ENCODE measurements around the gene PIGU. TPM values are rescaled to one million over a fixed set of nuclear protein-coding genes. Genes with fewer than 3 reads are reported as not detected.

PIGU gene
- total and polyA plus RNA-seq, 9 of the 15 experiments (the other 6 are each of a cell fraction or from before 2014, with no cell fraction given) = 6.5 to 100 (median 28.1) TPM

DNA sequence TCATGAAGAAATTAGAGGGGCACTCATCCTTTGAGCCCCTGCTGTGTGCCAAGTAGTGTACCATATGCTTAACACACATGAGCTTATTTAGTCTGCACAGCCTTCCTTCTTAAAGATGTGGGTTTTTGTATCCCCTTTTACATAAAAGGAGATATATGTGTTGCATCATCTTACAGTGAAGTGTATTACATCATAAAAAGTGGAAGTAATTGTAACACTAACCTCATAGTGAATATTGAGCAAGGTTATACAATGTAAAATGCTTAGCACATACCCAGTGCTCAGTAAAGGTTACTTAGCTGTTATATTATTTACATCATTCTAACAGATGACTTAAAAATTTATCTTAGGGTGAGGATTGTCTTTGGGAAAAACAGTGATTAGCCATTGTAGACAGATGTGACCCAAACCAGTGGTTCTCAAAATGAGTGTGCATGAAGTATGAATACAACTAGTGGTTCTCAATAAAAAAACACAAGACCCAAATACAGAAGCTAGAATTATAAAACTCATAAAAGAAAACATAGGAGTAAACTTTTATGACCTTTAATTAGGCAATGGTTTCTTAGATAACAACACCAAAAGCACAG lies 3.8 kb upstream of the PIGU start:
- ChIA-PET POLR2A (interaction anchor here (0.6 to 1.1 kb wide), 2 partner anchors 9 to 10 kb away, joined by 3 to 4 read pairs; no protein-coding TSS in a partner anchor), CTCF (ENCODE audit: low intra/inter-chr PET ratio) (no interaction called here)
- Histone ChIP-seq H3K36me3 (ENCODE audit: control insufficient read depth, insufficient read depth, low read length) (no peaks in the 10 kb centered on the region), H3K9me1 (ENCODE audit: control insufficient read depth, insufficient read depth, low read length) (no peaks in the 10 kb centered on the region), H3K79me2 (ENCODE audit: control insufficient read depth, insufficient read depth, low read length) (peaks cover 13% of the 10 kb centered on the region), H3K4me1 (replicated peaks in 1 of 2; ENCODE audit: control insufficient read depth in 2 of 2, insufficient read depth in 2 of 2, low read length in 2 of 2) (peaks cover 5 to 10% of the 10 kb centered on the region in 2 experiments; a peak in 4 of 5 replicates), H2AFZ (ENCODE audit: low read depth, low read length) (0 out of 2 replicates have a peak overlapping the region, but pooled peaks have one; percentile 7), H3K27ac (ENCODE audit: extremely low read depth, low read depth, low read length) (peak overlapping the region; percentile 13; the same call in 2 of the 3 replicates), H3K9ac (ENCODE audit: insufficient read depth in 1 of 2, low read depth in 2 of 2, low read length in 2 of 2) (0 out of 4 replicates have a peak overlapping the region, but pooled peaks of 1 of the 2 experiments have one; percentile 8), H3K4me2 (ENCODE audit: insufficient read depth, low read length) (no peak overlapping the region), H3K9me3 (replicated peaks; ENCODE audit: control insufficient read depth, insufficient read depth, low read depth, low read length) (no peaks in the 10 kb centered on the region), H3K27me3 (ENCODE audit: control insufficient read depth in 2 of 2, insufficient read depth in 2 of 2, low read length in 2 of 2) (no peaks in the 10 kb centered on the region), H3K4me3 (no peak overlapping the region), H4K20me1 (replicated peaks; ENCODE audit: control insufficient read depth, insufficient read depth, low read length) (no peaks in the 10 kb centered on the region)
- no peak for ATAC-seq
- in situ Hi-C loops (cut with MboI) (no loop called here), intact Hi-C loops (cut with micrococcal nuclease) (no loop called here)
- no TSS peak for BruUV-seq (replicated peaks)
- no peak for DNase-seq (ENCODE audit: extremely low read depth in 1 of 4, low spot score in 3 of 4)
- FAIRE-seq = no peak
- TF ChIP-seq HES1 (IDR thresholded peaks at IDR 0.05; ENCODE audit: low read depth) (peak; percentile 9; the same call in 1 of the 2 replicates), POLR2H (tag; IDR thresholded peaks at IDR 0.05; ENCODE audit: low read depth) (peak; percentile 53; the same call in 1 of the 2 replicates), CEBPG (CRISPR knock-in tag; IDR thresholded peaks at IDR 0.05) (peak; percentile 94), CEBPG (tag; conservative IDR thresholded peaks at IDR 0.05 in 1 of 2, IDR thresholded peaks at IDR 0.05 in 1 of 2) (peak; percentile 99), EP400 (IDR thresholded peaks at IDR 0.05) (peak; percentile 50), TBL1XR1 (IDR thresholded peaks at IDR 0.05; ENCODE audit: low read length in 2 of 2) (0 out of 4 replicates have a peak, but pooled peaks of 1 of the 2 experiments have one; percentile 22), SMAD4 (CRISPR knock-in tag; conservative IDR thresholded peaks at IDR 0.05) (0 out of 2 replicates have a peak, but pooled peaks have one; percentile 50), KDM2B (CRISPR knock-in tag; IDR thresholded peaks at IDR 0.05) (no peak), PHB2 (IDR thresholded peaks at IDR 0.05; ENCODE audit: low read depth) (no peak), DPF2 (IDR thresholded peaks at IDR 0.05) (peak; percentile 14; the same call in 1 of the 2 replicates), EP300 (IDR thresholded peaks at IDR 0.05; ENCODE audit: low read length) (peak; percentile 17; the same call in 1 of the 2 replicates), SOX6 (IDR thresholded peaks at IDR 0.05) (peak; percentile 72), TAL1 (IDR thresholded peaks at IDR 0.05) (0 out of 2 replicates have a peak, but pooled peaks have one; percentile 15), MECOM (CRISPR knock-in tag; IDR thresholded peaks at IDR 0.05) (peak; percentile 20; the same call in 1 of the 2 replicates)
- TF ChIP-seq, protein P1, sequence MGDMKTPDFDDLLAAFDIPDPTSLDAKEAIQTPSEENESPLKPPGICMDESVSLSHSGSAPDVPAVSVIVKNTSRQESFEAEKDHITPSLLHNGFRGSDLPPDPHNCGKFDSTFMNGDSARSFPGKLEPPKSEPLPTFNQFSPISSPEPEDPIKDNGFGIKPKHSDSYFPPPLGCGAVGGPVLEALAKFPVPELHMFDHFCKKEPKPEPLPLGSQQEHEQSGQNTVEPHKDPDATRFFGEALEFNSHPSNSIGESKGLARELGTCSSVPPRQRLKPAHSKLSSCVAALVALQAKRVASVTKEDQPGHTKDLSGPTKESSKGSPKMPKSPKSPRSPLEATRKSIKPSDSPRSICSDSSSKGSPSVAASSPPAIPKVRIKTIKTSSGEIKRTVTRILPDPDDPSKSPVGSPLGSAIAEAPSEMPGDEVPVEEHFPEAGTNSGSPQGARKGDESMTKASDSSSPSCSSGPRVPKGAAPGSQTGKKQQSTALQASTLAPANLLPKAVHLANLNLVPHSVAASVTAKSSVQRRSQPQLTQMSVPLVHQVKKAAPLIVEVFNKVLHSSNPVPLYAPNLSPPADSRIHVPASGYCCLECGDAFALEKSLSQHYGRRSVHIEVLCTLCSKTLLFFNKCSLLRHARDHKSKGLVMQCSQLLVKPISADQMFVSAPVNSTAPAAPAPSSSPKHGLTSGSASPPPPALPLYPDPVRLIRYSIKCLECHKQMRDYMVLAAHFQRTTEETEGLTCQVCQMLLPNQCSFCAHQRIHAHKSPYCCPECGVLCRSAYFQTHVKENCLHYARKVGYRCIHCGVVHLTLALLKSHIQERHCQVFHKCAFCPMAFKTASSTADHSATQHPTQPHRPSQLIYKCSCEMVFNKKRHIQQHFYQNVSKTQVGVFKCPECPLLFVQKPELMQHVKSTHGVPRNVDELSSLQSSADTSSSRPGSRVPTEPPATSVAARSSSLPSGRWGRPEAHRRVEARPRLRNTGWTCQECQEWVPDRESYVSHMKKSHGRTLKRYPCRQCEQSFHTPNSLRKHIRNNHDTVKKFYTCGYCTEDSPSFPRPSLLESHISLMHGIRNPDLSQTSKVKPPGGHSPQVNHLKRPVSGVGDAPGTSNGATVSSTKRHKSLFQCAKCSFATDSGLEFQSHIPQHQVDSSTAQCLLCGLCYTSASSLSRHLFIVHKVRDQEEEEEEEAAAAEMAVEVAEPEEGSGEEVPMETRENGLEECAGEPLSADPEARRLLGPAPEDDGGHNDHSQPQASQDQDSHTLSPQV (IDR thresholded peaks at IDR 0.05) = peak; percentile 25; the same call in 1 of the 2 replicates
- TF ChIP-seq, protein P2, sequence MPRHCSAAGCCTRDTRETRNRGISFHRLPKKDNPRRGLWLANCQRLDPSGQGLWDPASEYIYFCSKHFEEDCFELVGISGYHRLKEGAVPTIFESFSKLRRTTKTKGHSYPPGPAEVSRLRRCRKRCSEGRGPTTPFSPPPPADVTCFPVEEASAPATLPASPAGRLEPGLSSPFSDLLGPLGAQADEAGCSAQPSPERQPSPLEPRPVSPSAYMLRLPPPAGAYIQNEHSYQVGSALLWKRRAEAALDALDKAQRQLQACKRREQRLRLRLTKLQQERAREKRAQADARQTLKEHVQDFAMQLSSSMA (CRISPR knock-in tag; IDR thresholded peaks at IDR 0.05) = peak; percentile 56; the same call in 1 of the 2 replicates
- TF ChIP-seq, protein P3, sequence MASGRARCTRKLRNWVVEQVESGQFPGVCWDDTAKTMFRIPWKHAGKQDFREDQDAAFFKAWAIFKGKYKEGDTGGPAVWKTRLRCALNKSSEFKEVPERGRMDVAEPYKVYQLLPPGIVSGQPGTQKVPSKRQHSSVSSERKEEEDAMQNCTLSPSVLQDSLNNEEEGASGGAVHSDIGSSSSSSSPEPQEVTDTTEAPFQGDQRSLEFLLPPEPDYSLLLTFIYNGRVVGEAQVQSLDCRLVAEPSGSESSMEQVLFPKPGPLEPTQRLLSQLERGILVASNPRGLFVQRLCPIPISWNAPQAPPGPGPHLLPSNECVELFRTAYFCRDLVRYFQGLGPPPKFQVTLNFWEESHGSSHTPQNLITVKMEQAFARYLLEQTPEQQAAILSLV (tag; IDR thresholded peaks at IDR 0.05) = peak; percentile 87

Data from K562 (cell line).